Measurements from ENCODE around the gene CTDP1. TPM values are rescaled to one million over a fixed set of nuclear protein-coding genes. Genes with fewer than 3 reads are reported as not detected.

CTDP1 gene
- polyA plus RNA-seq, 1 donor (not counting 4 experiments of a cell fraction or from before 2014, with no cell fraction given), result 9.2 TPM

- Histone ChIP-seq H3K36me3 (ENCODE audit: control insufficient read depth in 2 of 2, extremely low read depth in 1 of 2, insufficient read depth in 2 of 2, low read length in 2 of 2) (peaks cover 3 to 10% of the 10 kb centered on the region in 2 experiments), H3K9me3 (ENCODE audit: control insufficient read depth, low read depth, low read length) (no peaks in the 10 kb centered on the region), H3K4me1 (ENCODE audit: control insufficient read depth, extremely low read depth, insufficient read depth, low read length) (peaks cover 16% of the 10 kb centered on the region), H3K9ac (ENCODE audit: control insufficient read depth, extremely low read depth, insufficient read depth, low read length) (no peak overlapping the region), H3K9me1 (ENCODE audit: control insufficient read depth, extremely low read depth, insufficient read depth, low read length) (peaks cover 2% of the 10 kb centered on the region), H2AFZ (ENCODE audit: control insufficient read depth, low read length) (no peak overlapping the region), H3K27me3 (ENCODE audit: control insufficient read depth, extremely low read depth, insufficient read depth, low read length) (no peaks in the 10 kb centered on the region), H4K20me1 (ENCODE audit: control insufficient read depth, extremely low read depth, insufficient read depth, low read length) (peaks cover 27% of the 10 kb centered on the region), H3K79me2 (ENCODE audit: control insufficient read depth, insufficient read depth, low read length) (peaks cover 81% of the 10 kb centered on the region), H3K27ac (ENCODE audit: control insufficient read depth, insufficient read depth, low read length) (no peak overlapping the region), H3K4me2 (ENCODE audit: control insufficient read depth, extremely low read depth, insufficient read depth, low read depth, low read length) (no peak overlapping the region), H3K4me3 (ENCODE audit: control insufficient read depth in 2 of 3, extremely low read depth in 1 of 3, insufficient read depth in 2 of 3, low read depth in 1 of 3, low read length in 3 of 3) (no peak overlapping the region)
- FAIRE-seq (peak; percentile 23), DNase-seq (ENCODE audit: low read depth, low spot score) (no peak)
- no peak for TF ChIP-seq EZH2 (IDR thresholded peaks at IDR 0.05; ENCODE audit: low read length)
- TF ChIP-seq CTCF (optimal IDR thresholded peaks at IDR 0.05 in 1 of 3, IDR thresholded peaks at IDR 0.05 in 1 of 3, conservative IDR thresholded peaks at IDR 0.05 in 1 of 3; ENCODE audit: extremely low read depth in 1 of 3, insufficient read depth in 2 of 3, low read length in 3 of 3), result no peak
- dilution Hi-C loops (cut with MboI; ENCODE audit: extremely low pct_ligation_motif_present, low sequenced_read_pairs), result no loop called here
These were observed 3.5 kb downstream of the CTDP1 start for GRCh38 chr18:79682894-79683625.

- no peak for FAIRE-seq
- Histone ChIP-seq H4K20me1 (ENCODE audit: control insufficient read depth, extremely low read depth, insufficient read depth, low read length) (peaks cover 27% of the 10 kb centered on the region), H3K9ac (ENCODE audit: control insufficient read depth, extremely low read depth, insufficient read depth, low read length) (no peak overlapping the region), H3K79me2 (ENCODE audit: control insufficient read depth, insufficient read depth, low read length) (peaks cover 82% of the 10 kb centered on the region), H3K4me2 (ENCODE audit: control insufficient read depth, extremely low read depth, insufficient read depth, low read depth, low read length) (no peak overlapping the region), H3K27ac (ENCODE audit: control insufficient read depth, insufficient read depth, low read length) (no peak overlapping the region), H3K27me3 (ENCODE audit: control insufficient read depth, extremely low read depth, insufficient read depth, low read length) (no peaks in the 10 kb centered on the region), H3K9me3 (ENCODE audit: control insufficient read depth, low read depth, low read length) (no peaks in the 10 kb centered on the region), H3K4me3 (ENCODE audit: control insufficient read depth in 2 of 3, extremely low read depth in 1 of 3, insufficient read depth in 2 of 3, low read depth in 1 of 3, low read length in 3 of 3) (no peak overlapping the region), H3K9me1 (ENCODE audit: control insufficient read depth, extremely low read depth, insufficient read depth, low read length) (peaks cover 2% of the 10 kb centered on the region), H2AFZ (ENCODE audit: control insufficient read depth, low read length) (no peak overlapping the region), H3K36me3 (ENCODE audit: control insufficient read depth in 2 of 2, extremely low read depth in 1 of 2, insufficient read depth in 2 of 2, low read length in 2 of 2) (peaks cover 3 to 10% of the 10 kb centered on the region in 2 experiments), H3K4me1 (ENCODE audit: control insufficient read depth, extremely low read depth, insufficient read depth, low read length) (peaks cover 13% of the 10 kb centered on the region)
- no peak for DNase-seq (ENCODE audit: low read depth, low spot score)
- TF ChIP-seq CTCF (optimal IDR thresholded peaks at IDR 0.05 in 1 of 3, IDR thresholded peaks at IDR 0.05 in 1 of 3, conservative IDR thresholded peaks at IDR 0.05 in 1 of 3; ENCODE audit: extremely low read depth in 1 of 3, insufficient read depth in 2 of 3, low read length in 3 of 3), result no peak
- TF ChIP-seq EZH2 (IDR thresholded peaks at IDR 0.05; ENCODE audit: low read length), result no peak
- dilution Hi-C loops (cut with MboI; ENCODE audit: extremely low pct_ligation_motif_present, low sequenced_read_pairs), result no loop called here
These were observed 4.2 kb downstream of the CTDP1 start for GRCh38 chr18:79683626-79684282.

Measured in keratinocyte (primary cell).